Kidney tubule cell (primary cell): Measurements from ENCODE around the gene BANP.

Experiments used
- DNase-seq: peaks from one replicate; pipeline ENCODE4 v3.0.0-alpha.2; 2018; ENCODE audit warnings: low spot score

The BANP gene

DNA sequence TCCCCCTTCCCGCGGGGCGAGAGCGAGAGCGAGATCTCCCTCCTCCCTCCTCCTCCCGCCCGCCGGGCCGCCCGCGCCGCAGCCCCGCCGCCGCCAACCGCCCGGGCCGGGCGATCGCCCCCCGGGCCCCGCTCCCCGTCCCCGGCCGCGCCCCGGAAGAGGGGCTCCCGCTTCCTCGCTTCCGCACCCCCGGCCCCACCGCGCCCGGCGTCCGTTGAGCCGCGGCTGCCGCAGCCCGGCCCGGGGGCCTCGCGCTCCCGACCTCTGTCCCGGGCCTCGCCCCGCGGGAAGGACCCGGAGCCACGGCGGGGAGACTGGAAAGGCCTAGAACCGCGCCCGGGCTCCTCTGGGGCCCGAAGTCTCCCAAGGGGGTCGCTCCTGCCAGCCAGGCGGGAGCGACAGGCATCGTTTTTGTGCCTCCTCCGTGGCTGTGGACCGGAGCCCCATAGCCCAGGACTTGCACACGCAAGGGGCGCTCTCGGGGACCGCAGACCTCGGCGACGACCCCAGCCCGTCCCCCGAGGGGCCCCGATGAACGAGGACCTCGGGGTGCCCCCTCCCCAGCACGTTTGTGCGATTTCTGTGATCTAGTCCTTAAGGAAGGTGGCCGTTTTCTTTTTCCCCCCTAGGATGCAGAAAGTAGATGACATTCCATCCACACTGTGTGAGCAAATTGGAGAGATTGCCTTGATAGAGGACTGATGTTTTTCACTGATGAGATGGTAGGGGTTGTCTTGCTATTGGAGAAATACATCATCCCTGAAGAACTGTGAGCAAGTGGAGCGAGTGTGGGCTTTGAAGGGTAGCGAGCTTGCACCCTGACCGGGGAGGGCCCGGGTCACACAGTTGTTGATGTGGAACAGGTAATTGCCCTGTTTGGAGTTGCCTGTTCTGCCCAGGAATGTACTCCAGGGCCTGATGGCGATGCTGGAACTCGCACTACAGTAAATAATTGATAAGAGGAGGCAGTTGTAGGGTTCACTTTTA lies 611 bp downstream of the BANP start:
- peak; percentile 69 for DNase-seq

DNA sequence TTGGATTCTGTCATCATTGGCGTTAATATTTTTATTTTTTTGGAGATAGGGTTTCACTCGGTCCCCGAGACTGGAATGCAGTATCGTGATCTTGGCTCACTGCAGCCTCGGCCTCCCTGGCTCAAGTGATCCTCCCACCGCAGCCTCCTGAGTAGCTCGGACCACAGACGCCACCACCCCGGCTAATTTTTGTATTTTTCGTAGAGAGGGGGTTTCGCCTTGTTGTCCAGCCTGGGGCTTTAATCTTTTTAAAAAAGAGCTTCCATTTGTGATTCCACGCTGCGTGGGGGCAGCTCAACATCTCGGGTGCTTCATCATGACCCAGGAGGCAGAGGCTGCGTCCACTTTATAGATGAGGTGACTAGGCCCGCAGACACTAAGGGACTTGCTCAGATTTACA lies 1.5 kb downstream of the BANP start:
- no peak for DNase-seq

DNA sequence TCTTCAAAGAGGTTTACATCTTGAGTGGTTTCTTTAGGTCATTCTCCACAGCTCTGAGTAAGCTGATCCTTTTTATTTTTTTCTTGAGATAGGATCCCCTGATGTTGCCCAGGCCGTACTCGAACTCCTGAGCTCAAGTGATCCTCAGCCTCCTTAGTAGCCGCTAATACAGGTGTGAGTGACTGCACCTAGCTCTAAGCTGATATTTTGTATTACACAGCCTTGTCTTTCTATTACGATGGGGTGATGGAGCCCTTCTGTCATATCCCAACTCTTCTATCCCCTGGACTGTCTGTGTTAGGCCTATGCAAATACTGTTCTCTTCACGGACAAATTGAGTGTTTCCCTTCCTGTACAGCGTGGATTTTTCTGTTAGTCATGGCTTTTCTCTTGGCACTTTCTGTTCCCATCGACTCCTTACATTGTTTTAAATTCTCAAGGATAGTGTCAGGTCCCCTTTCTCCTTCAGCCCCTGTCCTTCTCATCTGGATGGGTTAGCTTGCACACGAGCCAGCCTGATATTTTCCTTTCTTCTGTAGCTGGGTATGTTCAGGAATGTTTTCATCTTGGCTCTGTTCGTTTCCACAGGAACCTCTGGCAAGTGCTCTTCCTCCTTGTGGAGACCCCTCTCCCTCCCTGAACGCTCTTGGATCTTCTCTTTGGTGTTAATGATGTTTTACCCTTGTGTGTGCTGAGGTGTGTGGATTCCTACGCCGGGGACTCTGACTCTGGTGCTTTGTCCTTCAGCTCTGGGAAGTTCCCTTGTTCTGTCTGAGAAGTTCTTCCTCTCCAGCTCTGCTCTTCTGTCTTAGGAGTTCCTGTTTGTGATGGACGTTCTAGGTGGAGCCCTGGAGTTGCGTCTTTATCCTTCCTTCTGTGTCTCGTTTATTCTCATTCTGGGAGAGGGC lies 2.3 kb downstream of the BANP start:
- peak; percentile 26 for DNase-seq

DNA sequence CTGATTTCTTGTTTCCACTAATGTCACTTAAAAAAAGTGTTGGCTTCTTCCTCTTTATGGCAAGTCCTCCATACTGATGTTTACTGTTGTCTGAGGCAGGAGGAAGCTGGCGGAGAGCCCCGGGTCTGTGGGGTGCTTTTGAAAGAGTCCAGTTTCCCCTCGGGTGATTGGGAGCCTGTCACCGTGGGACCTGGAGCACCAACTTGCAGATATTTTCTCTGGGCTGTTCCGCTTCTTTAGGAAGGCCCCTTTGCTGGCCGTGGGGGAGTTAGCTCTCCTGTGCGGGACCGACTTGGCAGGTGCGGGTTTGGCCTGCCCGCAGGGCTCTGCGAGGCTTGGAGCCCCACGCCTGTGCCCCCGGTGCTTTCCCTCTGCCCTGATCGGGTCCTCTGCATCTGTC lies 3.1 kb downstream of the BANP start:
- no peak for DNase-seq

DNA sequence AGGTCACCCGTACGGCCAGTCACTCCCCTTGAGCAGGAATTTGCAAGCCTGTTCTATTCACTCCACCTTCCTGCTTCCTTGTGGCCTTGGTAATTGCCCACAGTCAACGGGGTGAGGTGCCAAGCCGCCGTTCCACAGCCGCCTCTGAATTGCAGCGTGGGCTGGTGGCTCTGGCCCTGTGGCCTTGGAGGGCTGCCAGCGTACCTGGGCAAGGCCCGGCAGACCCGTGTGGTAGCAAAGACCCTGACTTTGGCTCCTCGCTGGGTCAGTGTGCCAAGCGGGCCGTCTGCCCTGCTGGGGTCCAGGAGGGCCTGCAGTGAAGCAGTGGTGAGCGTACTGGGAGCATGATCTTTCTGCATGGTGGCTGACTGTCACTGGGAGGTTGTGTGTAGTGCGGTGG lies 3.6 kb downstream of the BANP start:
- DNase-seq = peak; percentile 50

DNA sequence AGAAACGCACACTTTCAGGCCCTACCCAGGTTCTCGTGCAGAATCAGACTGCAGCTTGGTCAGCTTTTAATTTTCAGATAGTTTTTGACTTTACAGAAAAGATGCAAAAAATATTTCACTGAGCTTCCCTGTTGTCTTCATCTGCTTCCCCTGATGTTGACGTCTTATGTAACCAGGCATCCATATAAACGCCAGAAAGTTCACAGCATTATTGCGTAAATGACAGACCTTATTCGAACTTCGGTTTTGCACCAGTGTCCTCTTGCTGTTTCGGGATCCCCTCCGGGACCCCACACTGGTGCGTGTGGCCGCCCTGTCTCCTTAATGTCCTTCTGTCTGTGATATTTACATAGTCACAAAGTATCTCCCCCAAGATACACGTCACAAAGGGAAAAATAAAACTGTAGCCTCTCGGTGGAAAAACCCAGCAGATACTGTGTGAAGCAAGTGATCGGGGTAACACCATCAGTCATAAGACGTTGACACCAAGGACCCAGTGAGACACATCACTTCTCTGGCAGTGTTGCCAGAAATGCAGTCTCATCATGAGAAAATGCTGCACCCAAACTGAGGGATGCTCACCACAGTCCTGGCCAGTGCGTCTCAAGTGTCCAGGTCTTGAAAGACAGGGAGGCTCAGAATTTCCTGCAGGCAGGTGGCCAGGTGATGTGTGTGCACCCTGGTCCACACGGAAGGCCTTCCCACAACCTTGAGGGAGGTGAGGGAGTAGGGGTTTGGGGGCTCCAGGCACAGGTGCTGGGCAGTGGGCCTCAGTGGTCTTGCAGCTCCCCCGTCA lies 4.3 kb downstream of the BANP start:
- no peak for DNase-seq

DNA sequence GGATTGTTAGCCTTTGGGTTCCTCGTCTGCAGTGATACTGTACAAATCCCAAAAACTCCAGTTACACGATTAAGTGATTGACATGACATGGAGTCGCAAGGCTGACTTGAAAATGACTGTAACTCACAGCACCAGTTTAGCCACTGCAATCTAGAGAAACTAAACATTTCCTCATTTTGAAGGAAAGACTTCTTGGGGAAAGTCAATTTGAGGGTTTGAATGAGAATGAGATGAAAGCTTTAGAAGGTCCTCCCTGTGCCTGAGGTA lies 4.8 kb downstream of the BANP start:
- DNase-seq = no peak

DNA sequence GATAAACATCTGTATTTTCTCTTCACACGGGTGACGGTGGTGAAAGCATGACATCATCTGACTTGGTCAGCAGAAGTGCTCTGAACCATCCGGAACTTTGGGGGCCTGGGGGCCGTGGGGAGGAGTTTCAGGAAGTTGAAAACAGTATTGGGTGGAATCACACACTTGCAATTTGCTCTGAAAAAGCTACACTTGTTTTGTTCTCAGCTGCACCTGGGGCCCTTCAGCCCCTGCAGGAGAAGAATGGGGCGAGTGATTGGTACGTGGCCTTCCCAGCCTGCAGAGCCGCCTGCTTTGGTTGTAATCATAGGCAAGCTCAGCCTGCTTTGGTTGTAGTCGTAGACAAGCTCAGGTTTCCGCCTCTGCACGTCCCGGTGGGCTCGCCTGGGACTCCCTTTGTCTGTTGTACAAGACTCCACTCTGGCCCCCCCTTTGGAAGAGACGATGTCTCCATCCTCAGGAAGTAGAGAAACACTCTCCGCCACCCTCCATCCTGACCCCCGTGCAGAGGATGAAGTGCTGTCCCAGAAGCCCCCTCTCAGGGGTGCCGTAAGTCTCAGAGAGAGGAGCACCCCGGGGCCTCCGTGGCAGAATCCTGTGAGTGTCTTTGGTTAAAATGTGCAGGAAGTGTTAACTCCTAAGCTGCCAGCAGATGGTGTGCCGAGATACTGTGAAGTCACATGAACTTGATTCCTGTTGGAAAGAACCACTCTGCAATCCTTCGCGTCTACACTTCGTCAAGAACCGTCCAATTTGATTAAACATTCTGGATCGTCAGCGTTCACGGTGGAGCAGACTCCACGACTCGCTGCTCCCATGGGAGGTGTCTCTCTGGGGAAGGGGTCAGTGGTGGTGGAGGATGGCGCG lies 5.4 kb downstream of the BANP start:
- peak; percentile 29 for DNase-seq

DNA sequence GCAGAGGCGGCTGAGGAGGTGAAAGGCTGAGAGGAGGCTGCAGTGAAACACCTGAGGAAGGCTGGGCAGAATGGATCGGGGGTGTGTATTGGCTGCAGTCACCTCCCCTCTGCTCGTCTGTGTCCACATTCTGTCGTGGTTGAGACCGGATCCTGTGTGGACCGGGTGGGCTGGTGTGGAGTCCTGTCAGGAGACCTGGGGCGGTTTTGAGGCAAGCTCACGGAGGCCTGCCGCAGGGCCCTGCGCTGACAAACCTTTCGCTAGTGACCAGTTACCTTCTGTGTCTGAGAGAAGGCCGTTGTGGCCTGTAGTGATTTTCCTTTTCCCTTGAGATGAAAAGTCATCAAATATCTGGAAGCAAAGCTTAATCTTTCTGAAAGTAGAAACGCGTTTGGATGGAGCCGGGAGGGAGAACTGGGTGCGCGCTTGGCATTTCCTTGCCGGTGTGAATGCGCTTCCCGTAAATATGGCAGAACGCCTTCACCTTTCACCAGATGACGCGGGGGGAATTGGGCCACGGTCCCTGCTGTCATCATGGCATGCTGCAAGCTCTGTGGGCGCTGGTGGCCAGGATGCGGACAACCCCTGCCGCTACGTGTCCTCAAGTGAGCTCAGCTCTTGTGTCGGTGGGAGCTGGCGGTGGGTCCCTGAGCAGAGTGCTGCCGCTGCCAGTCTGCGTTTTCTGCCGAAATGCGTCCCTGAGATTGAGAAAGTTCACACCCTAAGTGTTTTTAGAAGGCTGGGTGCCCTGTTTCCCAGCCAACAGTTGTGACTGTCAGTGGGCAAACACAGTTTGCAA lies 6.3 kb downstream of the BANP start:
- DNase-seq = no peak

DNA sequence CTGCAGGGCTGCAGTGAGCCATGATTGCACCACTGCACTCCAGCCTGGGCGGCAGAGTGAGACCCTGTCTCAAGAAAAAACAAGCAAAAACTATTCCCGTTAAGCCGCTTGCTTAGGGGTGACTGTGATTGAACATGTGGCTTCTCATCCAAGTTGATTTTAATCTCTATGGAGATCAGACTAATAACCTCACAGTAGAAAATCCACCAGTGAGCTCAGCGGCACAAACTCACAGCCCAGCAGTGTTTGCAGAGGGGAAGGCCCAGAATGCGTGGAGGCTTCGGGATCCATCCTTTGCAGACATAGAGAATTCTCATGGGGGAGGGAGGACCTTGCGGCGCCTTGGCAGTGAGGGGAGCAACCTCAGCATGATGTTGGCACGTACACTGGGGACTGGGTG lies 7.4 kb downstream of the BANP start:
- DNase-seq = no peak

DNA sequence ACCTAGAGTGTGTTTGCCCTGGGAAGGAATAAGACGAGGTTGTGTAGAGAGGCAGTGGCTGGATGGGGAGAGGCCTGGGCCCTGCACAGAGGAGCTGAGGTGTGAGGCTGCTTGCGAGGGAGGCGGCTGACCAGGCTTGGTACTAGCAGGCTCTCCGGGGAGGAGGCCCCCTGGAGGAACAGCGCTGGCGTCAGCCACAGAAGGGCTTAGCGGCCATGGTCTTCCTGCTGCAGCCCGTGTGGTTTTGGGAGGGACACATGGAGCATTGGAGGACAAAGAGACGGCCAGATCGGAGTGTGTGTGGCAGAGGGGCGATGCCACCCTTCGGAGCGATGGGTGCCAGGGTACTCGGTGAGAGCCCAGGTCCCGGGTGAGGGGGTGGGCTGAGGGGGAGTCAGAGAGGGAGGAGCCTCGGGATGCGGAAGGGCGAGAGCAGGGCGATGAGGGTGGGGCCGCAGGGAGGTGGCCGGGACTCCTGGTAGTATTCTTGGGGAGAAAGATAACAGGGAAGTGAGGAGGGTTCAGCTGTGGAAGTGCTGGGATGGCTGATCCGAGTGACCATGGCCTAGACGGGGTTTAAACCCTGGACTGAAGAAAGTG lies 8.3 kb downstream of the BANP start:
- no peak for DNase-seq

DNA sequence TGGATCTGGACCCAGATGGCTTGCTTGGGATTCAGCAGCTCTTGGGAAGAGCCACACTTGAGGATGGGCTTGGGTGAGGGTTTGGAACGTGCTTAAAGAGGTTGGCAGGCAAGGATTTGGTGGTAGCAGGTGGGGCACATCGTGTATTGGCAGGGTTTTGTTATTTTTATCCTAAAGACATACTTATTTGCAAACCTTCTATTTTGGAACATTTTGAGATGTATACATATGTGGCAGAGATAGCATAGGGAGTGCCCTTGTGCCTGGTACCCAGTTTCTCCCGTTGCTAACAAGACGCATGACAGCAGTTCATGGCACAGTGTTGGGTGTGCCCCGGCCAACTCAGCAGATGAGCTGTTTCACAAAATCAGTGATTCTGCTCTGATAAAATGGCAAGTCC lies 9.1 kb downstream of the BANP start:
- no peak for DNase-seq

DNA sequence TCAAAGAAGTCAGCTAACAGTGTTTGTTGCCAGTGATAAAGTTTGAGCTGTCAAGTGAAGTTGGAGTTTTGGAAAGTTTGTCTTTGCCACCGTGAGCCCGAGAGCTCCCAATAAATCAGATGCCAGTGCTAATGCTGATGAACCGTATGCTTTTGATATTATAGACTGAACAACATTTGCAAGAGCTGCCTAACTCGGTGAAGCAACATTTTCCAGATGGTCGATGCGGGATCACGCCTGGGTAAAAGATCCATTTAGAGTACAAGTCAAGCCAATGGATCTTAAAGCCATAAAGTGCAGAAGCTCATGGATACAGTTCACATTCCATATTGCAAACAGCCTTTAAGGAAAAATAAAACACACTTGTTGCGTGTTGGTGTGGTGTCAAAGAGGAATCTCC lies 9.6 kb downstream of the BANP start:
- no peak for DNase-seq

DNA sequence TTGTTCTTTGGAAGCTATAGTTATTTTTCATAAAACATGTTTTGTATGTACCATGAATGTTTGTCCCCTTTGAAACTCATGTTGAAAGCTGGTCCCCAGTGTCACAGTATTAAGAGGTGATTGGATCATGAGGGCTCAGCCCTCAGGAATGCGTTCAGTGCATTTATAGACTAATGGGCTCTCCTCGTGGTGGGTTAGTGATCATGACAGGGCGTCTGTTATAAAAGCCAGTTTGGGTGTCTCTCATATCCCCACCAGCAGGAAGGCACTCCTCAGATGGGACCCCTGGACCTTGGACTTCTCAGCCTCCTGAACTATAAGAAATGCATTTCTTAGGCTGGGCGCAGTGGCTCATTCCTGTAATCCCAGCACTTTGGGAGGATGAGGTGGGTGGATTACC lies 10.4 kb downstream of the BANP start:
- no peak for DNase-seq

DNA sequence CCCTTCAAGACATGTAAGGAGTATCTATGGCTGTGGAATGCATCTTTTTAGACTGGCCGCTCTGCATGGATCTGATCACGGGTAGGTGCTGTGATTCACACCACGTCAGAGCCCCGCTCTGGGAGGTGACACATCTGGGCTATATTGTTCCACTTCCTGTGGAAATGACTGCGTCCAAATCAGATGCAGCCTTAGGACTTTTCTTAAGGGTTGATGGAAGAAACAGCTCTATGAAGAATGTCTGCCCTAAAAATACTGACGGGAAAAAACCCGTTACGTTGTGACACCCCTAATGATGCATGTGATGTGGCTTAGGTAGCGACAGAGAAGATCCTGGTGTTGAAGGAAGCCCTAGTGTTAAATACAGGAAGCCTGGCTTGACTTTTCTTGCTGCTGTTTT lies 12.2 kb downstream of the BANP start:
- DNase-seq = peak; percentile 67

DNA sequence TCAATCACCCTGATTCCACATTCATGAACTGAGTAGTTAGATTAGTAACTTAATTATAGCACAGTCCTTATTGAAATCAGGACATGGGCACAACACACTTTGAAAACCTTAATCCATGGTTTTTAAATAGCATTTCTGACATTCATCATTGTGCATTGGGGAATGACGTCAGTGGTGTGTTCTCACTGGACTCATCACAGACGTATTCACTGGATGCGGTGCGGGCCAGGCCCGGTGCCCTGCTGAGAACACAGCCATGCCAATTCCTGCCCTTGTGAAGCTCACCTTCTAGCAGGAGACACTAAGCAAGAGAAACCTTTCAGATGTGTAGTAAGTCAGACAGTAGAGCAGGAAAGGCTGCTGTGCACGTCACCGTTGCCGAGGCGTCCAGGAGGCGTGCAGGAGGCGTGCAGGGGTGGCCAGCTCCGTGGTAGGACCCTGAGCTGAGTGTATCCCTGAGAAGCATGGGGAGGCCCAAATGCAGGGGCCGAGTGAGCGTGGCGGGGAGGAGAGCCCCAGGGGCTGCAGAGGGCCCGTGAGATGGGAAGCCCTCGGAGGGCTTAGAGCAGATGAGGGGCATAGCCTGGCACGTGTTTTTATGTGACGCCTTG lies 12.9 kb downstream of the BANP start:
- DNase-seq = no peak

DNA sequence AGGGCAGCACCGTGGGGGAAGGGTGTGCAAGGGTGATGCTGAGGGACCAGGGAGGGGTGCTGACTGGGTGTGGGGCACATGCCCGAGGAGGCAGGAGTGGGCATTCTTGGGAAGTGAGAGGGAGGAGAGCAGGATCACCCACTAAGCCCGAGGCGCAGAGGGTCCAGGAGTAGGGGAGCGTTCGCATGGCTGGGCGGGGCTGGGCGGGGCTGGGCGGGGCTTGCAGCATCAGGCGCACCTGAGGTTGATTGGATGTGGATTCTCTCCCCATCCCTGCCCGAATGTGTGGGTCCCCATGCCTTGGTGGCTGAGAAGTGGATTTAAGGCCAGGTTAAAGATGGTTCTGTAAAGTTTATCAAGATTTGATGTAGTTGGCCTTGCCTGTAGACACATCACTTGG lies 14.2 kb downstream of the BANP start:
- no peak for DNase-seq

DNA sequence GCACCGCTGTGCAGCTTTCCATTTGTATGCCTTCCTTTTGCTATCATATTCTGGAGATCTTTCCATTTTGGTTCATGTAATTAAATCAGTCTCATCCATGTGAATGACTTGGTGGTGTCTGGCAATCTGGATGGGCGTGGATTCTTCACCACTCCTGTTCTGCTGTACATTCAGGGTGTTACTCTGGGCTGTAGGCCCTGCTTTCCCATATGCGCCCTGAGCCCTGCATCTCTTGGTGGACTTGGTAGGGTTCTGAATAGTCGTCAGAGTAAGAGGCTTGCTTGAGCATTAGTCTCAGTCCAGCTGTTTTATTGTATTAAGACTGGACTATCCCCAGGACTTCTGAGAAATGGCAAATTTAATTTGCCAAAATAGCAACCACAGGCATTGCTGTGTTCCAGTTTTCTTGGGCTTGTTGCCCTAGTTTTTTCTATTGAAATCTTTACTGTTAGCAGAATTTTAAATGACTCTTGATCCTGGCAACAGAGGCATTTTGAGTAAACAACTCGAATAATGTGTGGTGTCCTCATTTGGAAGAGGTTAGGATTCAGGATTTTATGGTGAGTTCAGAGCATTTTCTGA lies 14.9 kb downstream of the BANP start:
- no peak for DNase-seq

DNA sequence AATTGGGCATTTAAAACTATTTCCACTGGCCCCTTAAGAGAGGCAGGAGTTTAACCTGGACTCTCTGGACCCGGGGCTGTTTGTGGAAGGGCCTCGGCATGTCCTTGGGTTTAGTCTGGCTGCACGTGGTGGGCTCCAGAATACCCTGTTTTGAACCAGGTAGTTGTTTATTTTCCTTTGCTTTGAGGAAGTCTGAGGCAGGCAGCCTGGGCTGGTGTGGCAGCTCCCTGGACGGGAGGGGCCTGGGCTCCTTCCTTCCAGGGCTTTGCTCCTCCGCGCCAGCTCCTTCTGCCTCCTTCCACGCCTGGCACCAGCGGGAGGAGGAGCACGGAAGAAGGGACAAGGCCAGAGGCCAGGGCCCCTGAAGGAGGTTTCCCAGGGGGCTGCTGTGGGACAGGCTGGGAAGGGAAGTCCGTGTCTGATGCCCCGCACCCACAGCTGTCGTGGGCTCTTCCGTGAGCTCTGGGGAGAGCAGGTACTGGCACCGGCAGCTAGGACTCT lies 15.5 kb downstream of the BANP start:
- peak; percentile 35 for DNase-seq
